Erythroblast (primary cell): ENCODE data around the gene PYGB.

Experiments
- DNase-seq, 2 experiments: peaks; one replicate each; lab custom pipeline; 2025; lab: John Stamatoyannopoulos, UW
- GATA1 ChIP-seq: IDR thresholded peaks from 2 replicates; pipeline ENCODE4 v1.6.1; 2011; ENCODE audit warnings: low read depth, mild to moderate bottlenecking, control low read depth, low read length, moderate library complexity
- POLR2A ChIP-seq: IDR thresholded peaks from 2 replicates; pipeline ENCODE4 v1.6.1; 2011; ENCODE audit warnings: mild to moderate bottlenecking, low read length

Gene PYGB

DNA sequence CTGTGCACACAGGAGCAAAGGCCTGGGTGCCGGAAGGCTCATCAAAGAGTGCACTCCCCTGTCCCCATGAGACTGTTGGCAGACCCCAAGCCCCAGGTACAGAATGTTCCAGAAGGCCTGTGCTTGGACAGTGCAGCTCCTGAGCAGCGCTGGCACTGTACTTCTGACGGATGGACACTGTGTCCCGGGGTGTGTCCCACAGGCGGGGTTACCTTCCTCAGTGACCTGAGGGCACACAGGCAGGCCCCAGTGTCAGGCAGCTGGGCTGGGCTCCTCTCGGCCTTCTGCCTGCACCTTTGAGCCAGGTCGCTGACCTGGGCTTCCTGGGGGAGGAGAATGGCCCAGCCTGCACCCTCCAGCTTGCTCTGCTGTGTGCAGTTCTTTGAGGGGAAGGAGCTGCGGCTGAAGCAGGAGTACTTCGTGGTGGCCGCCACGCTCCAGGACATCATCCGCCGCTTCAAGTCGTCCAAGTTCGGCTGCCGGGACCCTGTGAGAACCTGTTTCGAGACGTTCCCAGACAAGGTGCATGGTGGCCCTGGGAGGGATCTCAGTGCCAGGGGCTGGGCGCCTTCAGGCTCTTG is 30.1 kb downstream of the PYGB start:
- TF ChIP-seq POLR2A (no peak), GATA1 (no peak)
- DNase-seq = no peak

DNA sequence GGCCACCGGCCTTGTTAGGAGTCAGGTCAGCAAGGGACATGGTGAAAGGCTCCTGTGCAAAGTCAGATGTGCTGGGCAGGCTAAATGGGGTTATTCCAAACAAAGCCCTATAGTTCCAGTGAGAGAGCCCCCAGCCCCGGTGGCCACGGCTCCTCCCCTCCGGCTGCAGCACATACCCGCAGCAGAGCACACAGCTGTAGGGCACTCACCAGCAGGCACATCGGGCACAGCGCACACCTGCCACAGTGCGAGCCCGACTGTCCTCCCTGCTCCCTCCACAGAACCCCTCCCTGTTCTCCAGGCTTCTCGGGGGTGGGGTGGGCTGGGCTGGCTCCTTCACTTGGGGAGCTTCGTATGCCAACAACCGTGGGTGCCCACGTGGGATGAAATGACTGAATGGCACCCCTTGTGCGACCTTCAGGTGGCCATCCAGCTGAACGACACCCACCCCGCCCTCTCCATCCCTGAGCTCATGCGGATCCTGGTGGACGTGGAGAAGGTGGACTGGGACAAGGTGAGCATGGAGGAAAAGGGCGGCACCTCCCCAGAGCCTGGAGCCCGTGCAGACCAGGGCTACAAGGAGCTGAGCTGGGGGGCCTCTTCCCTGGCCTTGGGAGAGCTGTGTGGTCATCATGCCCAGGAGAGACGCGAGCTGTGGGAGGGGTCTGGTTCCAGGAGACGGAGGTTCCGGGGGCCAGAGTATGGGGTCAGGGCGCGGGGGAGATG is 30.9 kb downstream of the PYGB start:
- DNase-seq = no peak

DNA sequence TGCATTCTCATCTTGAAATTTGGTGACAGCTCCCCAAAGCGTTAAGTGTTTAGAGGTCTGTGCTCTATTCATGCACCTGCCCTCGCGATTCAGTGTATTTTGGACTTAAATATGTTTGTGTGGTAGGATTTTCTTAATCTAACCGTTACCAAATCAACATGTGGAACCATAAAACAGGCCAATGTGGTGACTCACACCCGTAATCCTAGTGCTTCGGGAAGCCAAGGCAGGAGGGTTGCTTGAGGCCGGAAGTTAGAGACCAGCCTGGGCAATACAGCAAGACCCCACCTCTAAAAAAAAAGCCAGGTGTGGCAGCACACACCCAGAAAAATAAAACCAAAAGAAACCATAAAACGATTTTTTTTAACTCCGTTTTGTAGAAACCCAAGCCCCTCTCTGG is 31.5 kb downstream of the PYGB start:
- no peak for DNase-seq
- TF ChIP-seq POLR2A = no peak
- TF ChIP-seq GATA1 = no peak

More for the DNA sequence above, 30.9 kb downstream of the PYGB start:
- no peak for TF ChIP-seq GATA1
- no peak for TF ChIP-seq POLR2A

DNA sequence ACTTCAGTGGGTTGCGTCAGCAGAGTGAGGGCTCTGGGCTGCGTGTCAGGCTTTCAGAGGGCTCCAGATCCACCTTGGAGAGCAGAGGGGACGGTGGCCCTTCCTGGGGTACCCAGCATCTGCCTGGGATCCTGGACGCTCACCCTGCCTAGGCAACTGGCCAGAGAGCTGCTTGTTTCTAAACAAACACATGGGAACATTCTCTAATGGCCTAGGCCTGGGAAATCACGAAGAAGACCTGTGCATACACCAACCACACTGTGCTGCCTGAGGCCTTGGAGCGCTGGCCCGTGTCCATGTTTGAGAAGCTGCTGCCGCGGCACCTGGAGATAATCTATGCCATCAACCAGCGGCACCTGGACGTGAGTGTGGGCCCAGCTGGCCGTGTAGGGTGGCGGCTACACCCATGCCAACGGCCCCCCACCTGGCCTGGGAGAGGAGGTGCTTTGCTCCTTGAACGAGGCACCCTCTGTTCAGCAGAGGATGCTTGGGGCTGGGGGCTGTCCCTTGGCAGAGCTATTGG is 32.2 kb downstream of the PYGB start:
- TF ChIP-seq POLR2A = no peak
- no peak for TF ChIP-seq GATA1
- DNase-seq = no peak

DNA sequence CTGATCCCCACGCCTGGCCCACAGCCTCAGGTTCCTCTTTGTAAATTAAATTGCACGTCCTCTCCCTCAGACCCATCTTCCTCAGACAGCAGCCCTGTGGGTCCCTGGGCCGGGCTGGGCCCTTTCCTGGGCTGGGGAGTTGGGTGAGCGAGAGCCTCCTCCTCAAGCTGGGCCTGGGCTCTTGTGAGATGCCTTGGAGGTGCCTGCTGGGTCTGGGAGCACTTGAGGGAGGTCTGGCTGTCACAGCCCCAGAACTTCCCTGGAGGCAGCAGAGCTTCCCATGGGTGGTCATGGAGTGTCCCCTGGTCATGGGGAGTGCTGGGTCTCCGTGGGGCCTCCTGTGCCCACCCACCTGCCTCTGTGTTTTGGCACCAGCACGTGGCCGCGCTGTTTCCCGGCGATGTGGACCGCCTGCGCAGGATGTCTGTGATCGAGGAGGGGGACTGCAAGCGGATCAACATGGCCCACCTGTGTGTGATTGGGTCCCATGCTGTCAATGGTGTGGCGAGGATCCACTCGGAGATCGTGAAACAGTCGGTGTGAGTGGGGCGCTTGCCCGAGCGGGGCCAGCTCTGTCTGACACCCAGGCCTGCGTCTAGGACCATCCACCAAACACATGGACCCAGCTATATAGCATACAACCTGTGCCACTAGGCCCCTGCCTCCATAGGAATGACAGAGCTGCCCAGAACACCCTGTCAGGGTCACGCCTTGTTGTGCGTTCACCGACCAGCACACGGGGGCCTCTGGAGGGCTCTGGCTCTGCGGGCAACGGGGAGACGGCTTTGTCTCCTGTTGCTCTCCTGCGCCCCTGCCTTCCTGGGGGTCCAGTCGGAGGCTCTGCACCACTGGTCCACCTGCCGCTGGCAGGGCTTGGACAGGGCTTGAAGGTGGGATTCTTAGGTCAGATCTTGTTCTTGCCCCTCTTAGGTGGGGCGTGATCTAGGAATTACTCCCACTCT is 33.0 kb downstream of the PYGB start:
- no peak for DNase-seq
- no peak for TF ChIP-seq GATA1
- TF ChIP-seq POLR2A = no peak

DNA sequence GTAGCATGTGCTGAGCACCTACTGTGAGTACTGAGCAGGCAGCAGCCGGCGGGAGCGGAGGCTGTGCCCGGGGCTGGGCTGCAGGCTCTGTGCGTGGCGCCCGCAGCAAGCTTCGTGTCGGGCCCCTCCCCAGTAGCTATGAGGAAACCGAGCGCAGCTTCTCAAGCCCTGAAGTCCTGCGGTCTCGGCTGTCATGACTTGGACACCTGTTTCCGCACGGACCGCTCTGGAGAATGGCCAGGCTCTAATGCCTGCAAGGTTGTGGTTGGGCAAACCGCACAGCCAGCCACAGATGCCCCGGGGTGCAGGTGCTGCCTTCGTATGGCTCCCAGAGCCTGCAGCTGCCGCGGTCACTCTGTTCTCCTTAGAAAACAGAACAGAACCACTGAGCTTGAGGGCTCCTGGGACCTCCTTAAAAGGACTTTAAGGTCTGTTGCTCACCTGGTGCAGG is 33.7 kb downstream of the PYGB start:
- TF ChIP-seq POLR2A (no peak), GATA1 (no peak)
- DNase-seq = no peak

DNA sequence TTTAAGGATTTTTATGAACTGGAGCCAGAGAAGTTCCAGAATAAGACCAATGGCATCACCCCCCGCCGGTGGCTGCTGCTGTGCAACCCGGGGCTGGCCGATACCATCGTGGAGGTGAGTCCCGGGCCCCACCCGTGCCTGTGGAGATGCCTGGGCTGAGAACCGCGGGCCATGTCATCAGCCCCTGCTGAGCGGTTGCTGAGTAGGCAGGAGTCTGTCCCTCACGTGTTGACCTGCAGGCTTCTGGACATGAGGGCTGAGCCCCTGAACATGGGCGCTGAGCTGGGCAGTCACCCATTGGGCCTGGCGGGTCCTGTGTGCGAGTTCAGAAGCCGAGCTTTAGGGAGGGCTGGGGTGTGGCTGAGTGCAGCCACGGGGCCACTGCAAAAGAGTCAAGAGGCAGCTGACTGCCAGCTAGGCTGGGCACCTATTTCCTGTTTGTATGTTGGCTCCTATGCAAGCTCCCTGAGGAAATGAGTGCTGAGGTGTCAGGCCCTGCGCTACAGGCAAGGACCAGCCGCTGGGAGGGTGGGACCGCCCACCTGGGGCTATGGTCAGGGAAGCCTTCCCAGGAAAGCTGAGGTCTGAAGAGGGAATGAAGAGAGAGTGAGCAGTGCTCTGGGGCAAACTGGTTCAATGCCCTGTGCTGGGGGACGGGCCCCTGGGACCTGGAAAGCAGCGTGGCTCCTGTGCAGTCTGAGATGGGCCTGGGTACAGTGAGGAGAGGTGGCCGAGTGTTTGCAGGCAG is 34.3 kb downstream of the PYGB start:
- DNase-seq = no peak
- no peak for TF ChIP-seq POLR2A
- no peak for TF ChIP-seq GATA1

DNA sequence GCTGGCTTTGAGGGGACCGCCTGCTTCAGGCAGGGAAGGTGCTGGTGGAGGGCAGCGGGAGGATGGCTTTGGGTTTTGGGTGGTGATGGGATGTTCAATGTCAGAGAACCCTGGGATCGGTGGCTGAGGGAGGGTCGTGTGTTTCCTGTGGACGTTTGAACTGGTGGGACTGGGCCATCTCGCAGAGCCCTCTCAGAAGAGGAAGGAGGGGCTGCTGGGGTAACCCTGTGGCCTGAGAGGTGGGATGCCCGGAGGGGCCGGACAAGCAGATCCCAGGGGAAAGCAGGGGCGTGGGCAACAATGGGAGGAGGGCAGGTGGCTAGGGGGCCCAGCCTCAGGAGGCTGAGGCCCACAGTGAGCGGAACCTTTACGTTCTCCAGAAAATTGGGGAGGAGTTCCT is 34.9 kb downstream of the PYGB start:
- no peak for DNase-seq
- TF ChIP-seq POLR2A (no peak), GATA1 (no peak)

DNA sequence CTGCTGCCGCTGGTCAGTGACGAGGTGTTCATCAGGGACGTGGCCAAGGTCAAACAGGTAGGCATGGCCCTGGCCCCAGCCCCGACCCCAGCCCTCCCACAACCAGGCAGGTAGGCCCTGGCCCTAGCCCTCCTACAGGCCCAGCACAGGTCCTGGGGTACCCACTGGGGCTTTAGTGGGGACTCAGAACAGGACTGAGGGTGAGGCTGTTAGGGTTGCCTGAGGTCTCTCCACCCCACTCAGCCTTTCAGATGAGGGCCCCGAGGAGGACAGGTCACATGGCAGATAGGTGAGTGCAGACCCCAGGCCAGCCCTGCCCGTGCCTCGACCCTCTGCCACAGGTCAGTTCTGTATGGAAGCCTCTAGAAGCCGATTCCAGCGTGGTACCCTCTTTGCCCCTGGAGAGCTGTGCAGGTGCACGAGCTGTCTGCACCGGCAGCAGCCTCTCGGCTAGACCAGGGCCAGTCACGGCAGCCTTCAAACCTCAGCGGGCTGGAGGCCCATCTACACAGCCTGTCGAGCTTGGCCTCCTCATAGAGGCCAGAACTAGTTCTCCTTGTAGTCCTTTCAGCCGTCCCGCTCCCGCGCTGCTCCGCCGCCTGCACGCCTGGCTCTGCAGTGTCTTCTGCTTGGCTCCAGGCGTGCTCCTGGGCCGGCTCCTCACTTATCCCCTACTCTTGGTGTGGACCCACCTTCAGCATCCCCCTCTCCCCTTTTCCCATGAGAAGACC is 35.5 kb downstream of the PYGB start:
- TF ChIP-seq POLR2A (no peak), GATA1 (no peak)
- DNase-seq = no peak

DNA sequence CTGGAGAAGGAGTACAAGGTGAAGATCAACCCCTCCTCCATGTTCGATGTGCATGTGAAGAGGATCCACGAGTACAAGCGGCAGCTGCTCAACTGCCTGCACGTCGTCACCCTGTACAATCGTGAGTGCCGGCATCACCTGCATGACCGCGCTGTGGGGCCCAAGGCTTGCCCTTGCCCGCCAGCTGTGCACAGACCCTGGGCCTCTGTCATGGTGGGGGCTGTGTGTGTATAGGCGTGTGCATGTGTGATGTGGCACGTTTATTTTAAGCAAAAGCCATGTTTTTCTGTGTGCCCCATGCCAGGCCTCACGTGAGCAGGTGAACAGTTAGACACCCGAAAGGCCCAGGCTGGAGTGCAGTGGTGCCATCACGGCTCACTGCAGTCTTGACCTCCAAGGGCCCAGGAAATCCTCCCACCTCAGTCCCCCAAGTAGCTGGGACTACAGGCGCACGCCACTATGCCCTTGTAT is 36.3 kb downstream of the PYGB start:
- TF ChIP-seq POLR2A = no peak
- no peak for TF ChIP-seq GATA1
- DNase-seq = no peak

DNA sequence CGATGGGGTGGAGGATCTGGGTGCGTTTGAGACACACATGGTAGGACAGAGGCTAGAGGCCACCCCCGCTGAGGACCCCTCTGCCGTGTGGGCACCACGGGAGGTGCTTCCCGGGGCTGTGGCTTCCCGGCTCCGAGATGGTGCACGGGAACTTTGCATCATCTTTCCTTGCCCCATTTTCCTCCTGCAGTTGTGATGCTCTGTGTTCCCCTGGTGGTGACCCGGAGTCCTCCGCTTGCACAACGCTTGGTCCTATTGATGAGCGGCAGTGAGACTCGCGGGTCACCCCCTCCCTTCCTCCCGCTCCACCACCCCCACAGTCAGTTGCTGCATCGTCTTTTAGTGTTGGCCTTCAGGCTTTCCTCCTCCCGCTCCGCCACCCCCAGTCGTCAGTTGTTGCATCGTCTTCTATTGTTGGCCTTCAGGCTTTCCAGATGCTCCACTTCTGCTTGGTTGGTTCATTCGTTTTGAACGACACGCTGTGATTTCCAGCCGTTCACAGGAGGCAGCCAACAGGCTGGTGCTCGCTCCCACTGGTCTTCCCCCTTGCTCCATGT is 37.3 kb downstream of the PYGB start:
- DNase-seq = no peak
- TF ChIP-seq GATA1 = no peak
- no peak for TF ChIP-seq POLR2A
